ENCODE measurements around the gene DHPS.
A peak's percentile ranks its signal among the peaks of the same experiment; 100 is the strongest.
"Not testable (repeated sequence)": the region's sequence is repeated elsewhere in the genome, so short reads cannot be mapped to it uniquely, and the experiment has no call there.

Gene DHPS

GRCh38 chr19:12721656-12722565 is 40.2 kb upstream of the DHPS start:
- H3K4me3 ChIP-seq (ENCODE audit: low read depth in 1 of 2, low read length in 2 of 2): peak overlapping the region; percentile 77 to 92
- peak overlapping the region; percentile 84 for H3K27ac ChIP-seq (ENCODE audit: low read depth, low read length)
- peaks cover 8 to 14% of the 10 kb centered on the region in 2 donors for H3K36me3 ChIP-seq (ENCODE audit: control insufficient read depth in 1 of 2, insufficient read depth in 2 of 2, low read length in 2 of 2)
- peaks cover 14 to 31% of the 10 kb centered on the region in 2 donors for H3K4me1 ChIP-seq (ENCODE audit: control insufficient read depth in 1 of 2, insufficient read depth in 2 of 2, low read length in 2 of 2)
- no peaks in the 10 kb centered on the region for H3K27me3 ChIP-seq (ENCODE audit: control insufficient read depth in 1 of 2, insufficient read depth in 2 of 2, low read length in 2 of 2)
- peak overlapping the region; percentile 91 to 94 for H3K9ac ChIP-seq (ENCODE audit: low read depth in 1 of 2, low read length in 2 of 2)
- H3K9me3 ChIP-seq (ENCODE audit: control insufficient read depth in 1 of 2, low read length in 2 of 2): no peaks in the 10 kb centered on the region

DNA sequence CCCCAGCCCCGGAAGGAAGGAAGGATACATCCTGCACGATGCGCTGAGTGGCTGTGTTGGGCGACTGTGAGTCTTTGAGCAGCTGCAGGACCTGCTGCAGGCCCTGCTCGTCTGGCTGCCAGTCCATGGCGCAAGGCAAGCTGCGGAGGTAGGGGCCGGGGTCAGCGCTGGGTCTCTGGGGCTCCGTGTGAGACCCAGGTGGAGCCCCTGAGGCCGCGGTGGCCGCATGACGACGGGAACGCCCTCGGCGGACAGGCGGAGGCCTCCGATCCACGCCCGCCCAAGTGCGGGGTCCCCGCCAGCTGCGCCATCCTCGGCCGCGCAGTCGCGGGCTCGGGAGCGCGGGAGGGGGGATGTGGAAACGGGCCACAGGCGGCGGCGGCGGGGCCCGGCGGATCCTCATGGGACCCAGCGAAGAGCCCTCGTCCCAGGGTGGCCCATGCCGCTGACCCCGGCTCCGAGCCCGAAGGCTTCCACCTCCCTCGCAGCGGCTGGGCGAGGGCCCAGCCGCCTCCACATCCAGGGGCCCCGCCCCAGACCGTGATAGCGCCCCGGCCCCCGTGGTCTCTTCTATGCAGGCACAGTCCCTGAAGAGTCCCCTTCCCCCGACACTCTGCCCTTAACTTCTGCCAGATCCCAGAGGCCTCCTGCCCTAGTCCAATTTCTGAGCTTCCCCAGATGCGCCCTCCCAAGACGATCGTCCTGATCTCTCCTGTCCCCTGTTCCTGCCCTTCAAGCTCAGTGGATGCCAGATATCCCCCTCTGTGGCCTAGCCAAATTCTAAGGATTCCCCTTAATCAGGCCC is 39.4 kb upstream of the DHPS start:
- Histone ChIP-seq H3K27ac (ENCODE audit: low read depth, low read length) (peak overlapping the region; percentile 70), H3K9me3 (ENCODE audit: control insufficient read depth in 1 of 2, low read length in 2 of 2) (no peaks in the 10 kb centered on the region), H3K9ac (ENCODE audit: low read depth in 1 of 2, low read length in 2 of 2) (peak overlapping the region; percentile 91 to 94), H3K4me1 (ENCODE audit: control insufficient read depth in 1 of 2, insufficient read depth in 2 of 2, low read length in 2 of 2) (peaks cover 14 to 31% of the 10 kb centered on the region in 2 donors), H3K4me3 (ENCODE audit: low read depth in 1 of 2, low read length in 2 of 2) (peak overlapping the region; percentile 77 to 92), H3K27me3 (ENCODE audit: control insufficient read depth in 1 of 2, insufficient read depth in 2 of 2, low read length in 2 of 2) (no peaks in the 10 kb centered on the region), H3K36me3 (ENCODE audit: control insufficient read depth in 1 of 2, insufficient read depth in 2 of 2, low read length in 2 of 2) (peaks cover 11 to 21% of the 10 kb centered on the region in 2 donors)

GRCh38 chr19:12720296-12720695 is 38.6 kb upstream of the DHPS start:
- Histone ChIP-seq H3K27ac (ENCODE audit: low read depth, low read length) (no peak overlapping the region), H3K9ac (ENCODE audit: low read depth in 1 of 2, low read length in 2 of 2) (peak overlapping the region in 1 of 2 donors; percentile 94), H3K4me1 (ENCODE audit: control insufficient read depth in 1 of 2, insufficient read depth in 2 of 2, low read length in 2 of 2) (peaks cover 14 to 31% of the 10 kb centered on the region in 2 donors), H3K9me3 (ENCODE audit: control insufficient read depth in 1 of 2, low read length in 2 of 2) (no peaks in the 10 kb centered on the region), H3K4me3 (ENCODE audit: low read depth in 1 of 2, low read length in 2 of 2) (peak overlapping the region in 1 of 2 donors; percentile 77), H3K36me3 (ENCODE audit: control insufficient read depth in 1 of 2, insufficient read depth in 2 of 2, low read length in 2 of 2) (peaks cover 11 to 28% of the 10 kb centered on the region in 2 donors), H3K27me3 (ENCODE audit: control insufficient read depth in 1 of 2, insufficient read depth in 2 of 2, low read length in 2 of 2) (no peaks in the 10 kb centered on the region)

DNA sequence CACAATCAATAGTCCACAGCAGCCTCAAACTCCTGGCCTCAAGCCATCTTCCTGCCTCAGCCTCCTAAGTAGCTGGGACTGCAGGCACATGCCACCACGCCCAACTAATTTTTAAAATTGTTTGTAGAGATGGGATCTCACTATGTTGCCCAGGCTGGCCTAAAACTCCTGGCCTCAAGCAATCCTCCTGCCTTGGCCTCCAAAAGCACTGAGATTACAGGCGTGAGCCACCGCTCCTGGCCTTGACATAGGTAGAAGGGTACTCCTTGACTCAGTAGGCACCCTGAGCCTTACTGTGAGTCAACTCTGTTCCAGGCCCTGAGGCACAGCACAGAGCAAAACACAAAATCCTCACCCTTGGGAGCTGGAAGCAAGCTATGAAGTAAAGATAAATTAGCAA is 34.2 kb upstream of the DHPS start:
- Histone ChIP-seq H3K27me3 (ENCODE audit: control insufficient read depth in 1 of 2, insufficient read depth in 2 of 2, low read length in 2 of 2) (no peaks in the 10 kb centered on the region), H3K9me3 (ENCODE audit: control insufficient read depth in 1 of 2, low read length in 2 of 2) (no peaks in the 10 kb centered on the region), H3K4me1 (ENCODE audit: control insufficient read depth in 1 of 2, insufficient read depth in 2 of 2, low read length in 2 of 2) (peaks cover 6 to 8% of the 10 kb centered on the region in 2 donors), H3K9ac (ENCODE audit: low read depth in 1 of 2, low read length in 2 of 2) (no peak overlapping the region), H3K4me3 (ENCODE audit: low read depth in 1 of 2, low read length in 2 of 2) (no peak overlapping the region), H3K36me3 (ENCODE audit: control insufficient read depth in 1 of 2, insufficient read depth in 2 of 2, low read length in 2 of 2) (peaks cover 31 to 60% of the 10 kb centered on the region in 2 donors), H3K27ac (ENCODE audit: low read depth, low read length) (no peak overlapping the region)

DNA sequence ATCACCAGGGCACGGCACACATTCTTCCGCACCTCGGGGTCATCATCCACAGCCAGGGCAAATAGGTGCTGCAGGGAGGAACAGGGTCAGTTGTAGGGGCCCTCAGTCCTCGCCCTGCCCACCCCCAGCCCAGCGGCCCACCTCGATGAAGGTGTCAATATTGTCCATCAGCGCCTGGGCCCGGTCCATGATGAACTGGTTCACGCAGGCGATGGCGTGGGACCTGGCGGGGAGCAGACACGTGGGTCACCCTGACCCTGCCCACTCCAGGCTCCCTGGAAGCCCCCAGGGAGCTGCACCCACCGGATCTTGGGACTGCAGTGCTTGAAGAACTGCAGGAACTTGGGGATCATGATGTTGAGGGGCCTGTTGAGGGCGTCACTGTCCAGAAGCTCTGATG is 33.4 kb upstream of the DHPS start:
- no peaks in the 10 kb centered on the region for H3K27me3 ChIP-seq (ENCODE audit: control insufficient read depth in 1 of 2, insufficient read depth in 2 of 2, low read length in 2 of 2)
- H3K27ac ChIP-seq (ENCODE audit: low read depth, low read length): no peak overlapping the region
- H3K36me3 ChIP-seq (ENCODE audit: control insufficient read depth in 1 of 2, insufficient read depth in 2 of 2, low read length in 2 of 2): peaks cover 37 to 68% of the 10 kb centered on the region in 2 donors
- no peaks in the 10 kb centered on the region for H3K4me1 ChIP-seq (ENCODE audit: control insufficient read depth in 1 of 2, insufficient read depth in 2 of 2, low read length in 2 of 2)
- H3K9ac ChIP-seq (ENCODE audit: low read depth in 1 of 2, low read length in 2 of 2): no peak overlapping the region
- no peaks in the 10 kb centered on the region for H3K9me3 ChIP-seq (ENCODE audit: control insufficient read depth in 1 of 2, low read length in 2 of 2)
- no peak overlapping the region for H3K4me3 ChIP-seq (ENCODE audit: low read depth in 1 of 2, low read length in 2 of 2)

- H3K36me3 ChIP-seq (ENCODE audit: control insufficient read depth in 1 of 2, insufficient read depth in 2 of 2, low read length in 2 of 2): peaks cover 32 to 69% of the 10 kb centered on the region in 2 donors
These were observed 31.6 kb upstream of the DHPS start for GRCh38 chr19:12713304-12713703.

DNA sequence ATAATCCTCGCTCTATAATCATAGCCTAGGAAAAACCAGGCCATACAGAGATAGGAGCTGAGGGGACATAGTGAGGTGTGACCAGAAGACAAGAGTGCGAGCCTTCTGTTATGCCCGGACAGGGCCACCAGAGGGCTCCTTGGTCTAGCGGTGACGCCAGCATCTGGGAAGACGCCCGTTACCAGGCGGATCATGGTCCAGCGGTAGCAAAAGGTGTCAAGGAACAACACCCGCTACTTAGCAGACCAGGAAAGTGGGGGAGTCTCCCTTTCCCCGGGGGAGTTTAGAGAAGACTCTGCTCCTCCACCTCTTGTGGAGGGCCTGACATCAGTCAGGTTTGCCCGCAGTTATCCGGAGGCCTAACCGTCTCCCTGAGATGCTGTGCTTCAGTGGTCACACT is 30.4 kb upstream of the DHPS start:
- not testable (repeated sequence) for H3K9me3 ChIP-seq (ENCODE audit: control insufficient read depth in 1 of 2, low read length in 2 of 2); H3K27ac ChIP-seq (ENCODE audit: low read depth, low read length); H3K4me1 ChIP-seq (ENCODE audit: control insufficient read depth in 1 of 2, insufficient read depth in 2 of 2, low read length in 2 of 2); H3K27me3 ChIP-seq (ENCODE audit: control insufficient read depth in 1 of 2, insufficient read depth in 2 of 2, low read length in 2 of 2); H3K4me3 ChIP-seq (ENCODE audit: low read depth in 1 of 2, low read length in 2 of 2); H3K9ac ChIP-seq (ENCODE audit: low read depth in 1 of 2, low read length in 2 of 2)
- H3K36me3 ChIP-seq (ENCODE audit: control insufficient read depth in 1 of 2, insufficient read depth in 2 of 2, low read length in 2 of 2): peaks cover 32 to 75% of the 10 kb centered on the region in 2 donors

More at GRCh38 chr19:12713304-12713703, 31.6 kb upstream of the DHPS start:
- H3K4me1 ChIP-seq (ENCODE audit: control insufficient read depth in 1 of 2, insufficient read depth in 2 of 2, low read length in 2 of 2); H3K27ac ChIP-seq (ENCODE audit: low read depth, low read length); H3K9ac ChIP-seq (ENCODE audit: low read depth in 1 of 2, low read length in 2 of 2); H3K4me3 ChIP-seq (ENCODE audit: low read depth in 1 of 2, low read length in 2 of 2); H3K27me3 ChIP-seq (ENCODE audit: control insufficient read depth in 1 of 2, insufficient read depth in 2 of 2, low read length in 2 of 2); H3K9me3 ChIP-seq (ENCODE audit: control insufficient read depth in 1 of 2, low read length in 2 of 2): not testable (repeated sequence)

DNA sequence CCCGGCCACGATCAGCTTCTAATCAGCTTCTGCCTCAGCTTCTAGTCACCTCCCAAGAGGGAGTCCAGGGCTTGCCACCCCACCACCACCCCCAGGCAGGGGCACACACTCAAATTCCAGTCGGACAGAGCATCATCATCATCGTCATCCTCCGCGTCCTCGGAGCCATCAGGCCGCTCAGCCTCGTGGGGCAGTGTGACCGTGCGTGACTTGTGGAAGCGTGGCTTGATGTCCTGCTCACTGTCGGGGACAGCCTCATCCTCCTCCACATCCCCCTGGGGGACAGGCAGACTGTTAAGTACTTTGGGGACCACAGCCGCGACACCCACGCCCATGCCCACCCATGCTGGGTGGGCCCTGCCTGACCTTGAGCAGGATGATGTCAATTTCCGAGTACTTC is 29.5 kb upstream of the DHPS start:
- no peaks in the 10 kb centered on the region for H3K27me3 ChIP-seq (ENCODE audit: control insufficient read depth in 1 of 2, insufficient read depth in 2 of 2, low read length in 2 of 2)
- H3K27ac ChIP-seq (ENCODE audit: low read depth, low read length): no peak overlapping the region
- H3K36me3 ChIP-seq (ENCODE audit: control insufficient read depth in 1 of 2, insufficient read depth in 2 of 2, low read length in 2 of 2): peaks cover 35 to 78% of the 10 kb centered on the region in 2 donors

GRCh38 chr19:12708641-12709040 is 27.0 kb upstream of the DHPS start:
- H3K9me3 ChIP-seq (ENCODE audit: control insufficient read depth in 1 of 2, low read length in 2 of 2): no peaks in the 10 kb centered on the region
- H3K4me1 ChIP-seq (ENCODE audit: control insufficient read depth in 1 of 2, insufficient read depth in 2 of 2, low read length in 2 of 2): no peaks in the 10 kb centered on the region
- H3K36me3 ChIP-seq (ENCODE audit: control insufficient read depth in 1 of 2, insufficient read depth in 2 of 2, low read length in 2 of 2): peaks cover 42 to 73% of the 10 kb centered on the region in 2 donors
- H3K27me3 ChIP-seq (ENCODE audit: control insufficient read depth in 1 of 2, insufficient read depth in 2 of 2, low read length in 2 of 2): no peaks in the 10 kb centered on the region
- H3K4me3 ChIP-seq (ENCODE audit: low read depth in 1 of 2, low read length in 2 of 2): no peak overlapping the region
- no peak overlapping the region for H3K9ac ChIP-seq (ENCODE audit: low read depth in 1 of 2, low read length in 2 of 2)
- no peak overlapping the region for H3K27ac ChIP-seq (ENCODE audit: low read depth, low read length)

More for the DNA sequence above, 29.5 kb upstream of the DHPS start:
- H3K9me3 ChIP-seq (ENCODE audit: control insufficient read depth in 1 of 2, low read length in 2 of 2): no peaks in the 10 kb centered on the region
- H3K9ac ChIP-seq (ENCODE audit: low read depth in 1 of 2, low read length in 2 of 2): no peak overlapping the region
- no peak overlapping the region for H3K4me3 ChIP-seq (ENCODE audit: low read depth in 1 of 2, low read length in 2 of 2)
- no peaks in the 10 kb centered on the region for H3K4me1 ChIP-seq (ENCODE audit: control insufficient read depth in 1 of 2, insufficient read depth in 2 of 2, low read length in 2 of 2)

GRCh38 chr19:12706332-12706718 is 24.6 kb upstream of the DHPS start:
- no peaks in the 10 kb centered on the region for H3K27me3 ChIP-seq (ENCODE audit: control insufficient read depth in 1 of 2, insufficient read depth in 2 of 2, low read length in 2 of 2)
- peaks cover 44 to 79% of the 10 kb centered on the region in 2 donors for H3K36me3 ChIP-seq (ENCODE audit: control insufficient read depth in 1 of 2, insufficient read depth in 2 of 2, low read length in 2 of 2)
- no peak overlapping the region for H3K27ac ChIP-seq (ENCODE audit: low read depth, low read length)
- H3K9ac ChIP-seq (ENCODE audit: low read depth in 1 of 2, low read length in 2 of 2): no peak overlapping the region
- no peaks in the 10 kb centered on the region for H3K4me1 ChIP-seq (ENCODE audit: control insufficient read depth in 1 of 2, insufficient read depth in 2 of 2, low read length in 2 of 2)
- no peaks in the 10 kb centered on the region for H3K9me3 ChIP-seq (ENCODE audit: control insufficient read depth in 1 of 2, low read length in 2 of 2)
- H3K4me3 ChIP-seq (ENCODE audit: low read depth in 1 of 2, low read length in 2 of 2): no peak overlapping the region

Measured in duodenal mucosa (tissue), 2 donors.